SH-SY5Y (cell line): ENCODE data around the gene TMEM121B.

ENCODE experiments used
- GATA2 ChIP-seq: IDR thresholded peaks from 2 replicates; pipeline ENCODE4 v1.6.1; 2011; ENCODE audit warnings: mild to moderate bottlenecking, low read depth, low read length
- GATA3 ChIP-seq: IDR thresholded peaks from 2 replicates; pipeline ENCODE4 v1.6.1; 2011; ENCODE audit warnings: low read depth, mild to moderate bottlenecking, low read length, moderate library complexity

DNA sequence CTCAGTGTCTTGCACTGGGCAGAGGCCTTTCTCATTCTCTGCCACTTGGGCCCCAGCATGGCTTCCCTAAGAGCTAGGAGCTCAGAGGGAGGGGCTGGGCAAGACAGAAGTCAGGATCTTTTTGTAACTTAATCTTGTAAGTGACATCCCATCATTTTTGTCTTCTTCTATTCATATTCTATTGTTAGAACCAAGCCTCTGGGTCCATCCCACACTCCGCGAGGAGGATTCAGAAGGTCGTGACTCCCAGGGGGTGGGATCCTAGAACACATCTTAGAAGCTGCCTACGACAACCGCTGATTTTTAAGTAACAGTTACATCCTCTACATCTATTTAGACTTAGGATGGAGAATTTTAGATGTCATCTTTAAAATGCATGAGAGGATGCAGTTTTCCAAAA is 37.9 kb downstream of the TMEM121B start:
- no peak for TF ChIP-seq GATA2
- TF ChIP-seq GATA3 = no peak
